Natural killer cell (primary cell): ENCODE results near the gene DYNC2H1. TPM values are rescaled to one million over a fixed set of nuclear protein-coding genes. Genes with fewer than 3 reads are reported as not detected.

Experiments
- ATAC-seq, 3 donors: fragments of 150-1000 bp in 2 of 3; fragments of 200-7000 bp in 1 of 3; cut with Tn5 transposase; 1 replicate in 1 of 3; 2 replicates in 2 of 3; pipeline ENCODE4 v1.10.0; 2021; ENCODE audit warnings: mild to moderate bottlenecking in 2 of 3, moderate library complexity in 2 of 3
- DNase-seq, 2 donors: peaks; one replicate each; pipeline versions ENCODE4 v3.0.0 to v3.0.0-alpha.2; 2013 to 2021; ENCODE audit warnings: mixed read lengths in 1 of 2
- H3K27ac ChIP-seq: one replicate; pipeline ENCODE4 v1.5.1; 2013; ENCODE audit warnings: mild to moderate bottlenecking, low read length
- H3K27me3 ChIP-seq: one replicate; pipeline ENCODE4 v1.6.1; 2013; ENCODE audit warnings: low read length; ENCODE audit not compliant: control insufficient read depth, insufficient read depth
- H3K36me3 ChIP-seq: one replicate; pipeline ENCODE4 v1.6.1; 2013; ENCODE audit warnings: low read length; ENCODE audit not compliant: control insufficient read depth, insufficient read depth
- H3K4me1 ChIP-seq: one replicate; pipeline ENCODE4 v1.6.1; 2013; ENCODE audit warnings: low read length; ENCODE audit not compliant: control insufficient read depth, insufficient read depth
- H3K4me3 ChIP-seq: one replicate; pipeline ENCODE4 v1.5.1; 2013; ENCODE audit warnings: low read length
- H3K9me3 ChIP-seq: one replicate; pipeline ENCODE4 v1.6.1; 2013; ENCODE audit warnings: low read length; ENCODE audit not compliant: control insufficient read depth, insufficient read depth
- H3K27ac Mint-ChIP-seq, 2 donors: one replicate each; pipeline ENCODE4 v1.8.0; 2022; ENCODE audit warnings: mild to moderate bottlenecking in 2 of 2, mixed read lengths in 2 of 2, moderate library complexity in 1 of 2
- H3K27me3 Mint-ChIP-seq, 2 donors: one replicate each; pipeline ENCODE4 v1.8.0; 2022; ENCODE audit warnings: low read depth in 2 of 2, mixed read lengths in 2 of 2
- H3K36me3 Mint-ChIP-seq: one replicate; pipeline ENCODE4 v1.8.0; 2022; ENCODE audit warnings: mixed read lengths
- H3K4me1 Mint-ChIP-seq, 2 donors: one replicate each; pipeline ENCODE4 v1.8.0; 2022; ENCODE audit warnings: mixed read lengths in 2 of 2
- H3K4me3 Mint-ChIP-seq: one replicate; pipeline ENCODE4 v1.8.0; 2022; ENCODE audit warnings: mild to moderate bottlenecking, moderate library complexity, mixed read lengths
- H3K9me3 Mint-ChIP-seq, 2 donors: one replicate each; pipeline ENCODE4 v1.8.0; 2022; ENCODE audit warnings: mixed read lengths in 2 of 2
- WGBS: methylation state at CpG from one replicate; pipeline ENCODE4 v1.1.7; 2013; ENCODE audit warnings: missing lambda C conversion rate; ENCODE audit not compliant: insufficient coverage; 5-methylcytosine and 5-hydroxymethylcytosine counted together
- intact Hi-C: fragments of 100-400 bp; cut with micrococcal nuclease; formaldehyde crosslinking; loops from one replicate; pipeline ENCODE4 v1.14.2; 2022
- total RNA-seq, 4 donors: library from RNA; stranded (reverse); fragments of 120-200 nt in 1 of 4; gene quantifications; one replicate each; pipeline versions ENCODE4 v1.2.3 to v1.2.4, GENCODE V29; 2013 to 2022
- TF ChIP-seq, protein P1 (sequence below): fragments of 200-600 bp; IDR thresholded peaks from one replicate; pipeline ENCODE4 v1.8.0; 2022; ENCODE audit warnings: antibody characterized with exemption

The DYNC2H1 gene
- total RNA-seq, 3 donors from 2014 or later (not counting 1 experiment from before 2014, with no cell fraction given) = 4.1 to 7.5 (median 4.4) TPM

DNA sequence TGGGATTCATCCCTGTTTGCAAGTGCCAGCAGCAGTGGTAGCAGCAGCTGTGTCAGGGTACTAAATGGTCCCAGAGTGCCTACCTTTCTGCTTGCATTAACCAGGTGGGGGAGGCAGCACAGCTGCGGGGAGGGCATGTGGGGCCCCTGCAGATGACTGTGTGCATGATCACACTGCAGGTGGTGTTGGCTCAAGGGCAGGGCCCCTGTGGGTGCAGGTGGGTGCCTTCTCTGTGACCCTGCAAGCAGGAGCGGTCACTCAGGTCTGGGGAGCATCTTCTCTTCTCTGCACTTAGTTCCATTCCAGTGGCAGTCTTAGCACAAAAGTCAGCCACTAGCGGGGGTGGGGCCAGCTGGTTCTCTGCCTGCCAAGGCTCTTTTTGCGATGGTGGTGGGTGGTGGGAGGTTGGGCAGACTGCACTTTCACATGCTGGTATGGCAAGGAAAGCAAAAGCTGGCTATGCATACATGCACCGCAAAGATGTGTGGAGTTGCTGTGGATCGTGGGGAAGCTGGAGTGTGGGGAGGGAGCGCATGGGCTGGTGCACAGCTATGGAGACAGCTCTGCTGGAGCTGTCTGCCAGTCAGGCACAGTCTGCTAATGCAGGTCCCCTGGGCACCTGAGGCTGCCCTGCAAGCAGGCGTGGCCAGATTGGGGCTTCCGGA is 157.1 kb downstream of the DYNC2H1 start:
- H3K4me1 Mint-ChIP-seq = no peaks in the 10 kb centered on the region

DNA sequence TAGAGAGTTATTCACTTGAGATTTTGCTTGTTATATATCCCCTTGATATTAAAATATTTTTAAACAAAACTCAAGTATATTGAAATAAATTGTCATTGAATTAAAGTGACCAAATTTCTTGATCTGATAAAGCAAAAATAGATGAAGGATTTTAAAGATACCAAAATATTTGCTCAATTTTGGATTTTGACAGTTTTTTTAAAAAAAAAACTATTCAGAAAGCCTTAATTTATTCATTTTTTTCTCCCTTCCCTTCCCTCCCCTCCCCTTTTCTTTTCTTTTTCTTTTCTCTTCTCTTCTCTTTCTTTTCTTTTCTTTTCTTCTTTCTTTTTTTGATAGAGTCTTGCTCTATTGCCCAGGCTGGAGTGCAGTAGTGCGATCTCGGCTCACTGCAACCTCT is 163.7 kb downstream of the DYNC2H1 start:
- intact Hi-C loops = no loop called here
- no peaks in the 10 kb centered on the region for H3K27me3 Mint-ChIP-seq
- WGBS = 100% methylated on average over 2 of the region's 2 CpGs
- DNase-seq (no peak), ATAC-seq (no peak)
- TF ChIP-seq, protein P1, sequence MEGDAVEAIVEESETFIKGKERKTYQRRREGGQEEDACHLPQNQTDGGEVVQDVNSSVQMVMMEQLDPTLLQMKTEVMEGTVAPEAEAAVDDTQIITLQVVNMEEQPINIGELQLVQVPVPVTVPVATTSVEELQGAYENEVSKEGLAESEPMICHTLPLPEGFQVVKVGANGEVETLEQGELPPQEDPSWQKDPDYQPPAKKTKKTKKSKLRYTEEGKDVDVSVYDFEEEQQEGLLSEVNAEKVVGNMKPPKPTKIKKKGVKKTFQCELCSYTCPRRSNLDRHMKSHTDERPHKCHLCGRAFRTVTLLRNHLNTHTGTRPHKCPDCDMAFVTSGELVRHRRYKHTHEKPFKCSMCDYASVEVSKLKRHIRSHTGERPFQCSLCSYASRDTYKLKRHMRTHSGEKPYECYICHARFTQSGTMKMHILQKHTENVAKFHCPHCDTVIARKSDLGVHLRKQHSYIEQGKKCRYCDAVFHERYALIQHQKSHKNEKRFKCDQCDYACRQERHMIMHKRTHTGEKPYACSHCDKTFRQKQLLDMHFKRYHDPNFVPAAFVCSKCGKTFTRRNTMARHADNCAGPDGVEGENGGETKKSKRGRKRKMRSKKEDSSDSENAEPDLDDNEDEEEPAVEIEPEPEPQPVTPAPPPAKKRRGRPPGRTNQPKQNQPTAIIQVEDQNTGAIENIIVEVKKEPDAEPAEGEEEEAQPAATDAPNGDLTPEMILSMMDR = no peak
- no peak overlapping the region for H3K27ac Mint-ChIP-seq
- Histone ChIP-seq H3K4me3 (no peak overlapping the region), H3K27me3 (no peaks in the 10 kb centered on the region), H3K4me1 (no peaks in the 10 kb centered on the region), H3K9me3 (no peaks in the 10 kb centered on the region), H3K27ac (no peak overlapping the region), H3K36me3 (no peaks in the 10 kb centered on the region)
- no peaks in the 10 kb centered on the region for H3K9me3 Mint-ChIP-seq
- H3K4me1 Mint-ChIP-seq = no peaks in the 10 kb centered on the region
- H3K4me3 Mint-ChIP-seq = no peak overlapping the region
- no peaks in the 10 kb centered on the region for H3K36me3 Mint-ChIP-seq

More for the DNA sequence above, 157.1 kb downstream of the DYNC2H1 start:
- ATAC-seq = peak in 1 of 3 donors; percentile 32
- Mint-ChIP-seq H3K27ac (no peak overlapping the region), H3K27me3 (no peaks in the 10 kb centered on the region), H3K9me3 (peaks cover 0 to 7% of the 10 kb centered on the region in 2 donors), H3K36me3 (peaks cover 9% of the 10 kb centered on the region), H3K4me3 (no peak overlapping the region)
- H3K36me3 ChIP-seq = no peaks in the 10 kb centered on the region
- H3K9me3 ChIP-seq = no peaks in the 10 kb centered on the region
- no peaks in the 10 kb centered on the region for H3K27me3 ChIP-seq
- no peak for DNase-seq
- 94% methylated on average over 9 of the region's 9 CpGs for WGBS
- no peak overlapping the region for H3K4me3 ChIP-seq
- TF ChIP-seq, protein P1 = no peak
- no peaks in the 10 kb centered on the region for H3K4me1 ChIP-seq
- no peak overlapping the region for H3K27ac ChIP-seq
- intact Hi-C loops = no loop called here

DNA sequence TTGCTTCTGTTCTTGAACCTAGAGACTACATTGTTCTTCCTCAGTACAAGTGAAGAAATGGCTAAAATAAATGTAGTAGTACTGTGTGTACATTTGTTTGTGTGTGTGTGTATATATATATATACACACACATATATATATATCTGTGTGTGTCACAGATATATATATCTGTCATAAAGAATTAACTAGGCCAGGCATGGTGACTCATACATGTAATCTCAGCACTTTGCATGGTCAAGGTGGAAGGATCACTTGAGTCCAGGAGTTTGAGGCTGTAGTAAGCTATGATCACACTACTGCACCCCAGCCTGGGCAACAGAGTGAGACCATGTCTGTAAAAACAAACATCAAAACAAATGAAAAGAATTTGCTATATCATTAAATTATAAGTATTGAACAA is 164.8 kb downstream of the DYNC2H1 start:
- Histone ChIP-seq H3K9me3 (no peaks in the 10 kb centered on the region), H3K4me3 (no peak overlapping the region), H3K4me1 (no peaks in the 10 kb centered on the region), H3K36me3 (no peaks in the 10 kb centered on the region), H3K27ac (no peak overlapping the region), H3K27me3 (no peaks in the 10 kb centered on the region)
- ATAC-seq (no peak), DNase-seq (no peak)
- no peak overlapping the region for H3K4me3 Mint-ChIP-seq
- no peaks in the 10 kb centered on the region for H3K9me3 Mint-ChIP-seq
- intact Hi-C loops = no loop called here
- H3K4me1 Mint-ChIP-seq = no peaks in the 10 kb centered on the region
- H3K27ac Mint-ChIP-seq = no peak overlapping the region
- no peaks in the 10 kb centered on the region for H3K27me3 Mint-ChIP-seq
- no peaks in the 10 kb centered on the region for H3K36me3 Mint-ChIP-seq
- TF ChIP-seq, protein P1 = no peak

DNA sequence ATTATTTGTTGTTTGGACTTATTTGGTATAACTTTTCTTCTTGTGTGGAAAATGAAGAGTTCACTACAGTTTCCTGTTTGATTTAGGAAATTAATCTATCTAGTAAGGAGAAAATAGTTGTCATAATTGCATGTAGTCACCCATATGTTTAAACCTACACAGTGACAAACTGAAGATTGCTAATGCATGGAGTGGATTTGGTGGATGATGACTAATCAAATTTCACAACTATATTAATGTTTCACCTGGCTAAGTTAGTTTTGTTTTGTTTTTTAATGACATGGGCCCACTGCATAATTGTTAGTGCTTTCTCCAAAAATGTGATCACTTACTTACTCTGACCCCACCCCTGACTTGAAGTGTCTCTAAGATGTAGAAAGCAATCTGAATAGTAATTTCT is 170.6 kb downstream of the DYNC2H1 start:
- Mint-ChIP-seq H3K4me3 (no peak overlapping the region), H3K27ac (no peak overlapping the region), H3K4me1 (no peaks in the 10 kb centered on the region), H3K9me3 (no peaks in the 10 kb centered on the region), H3K36me3 (no peaks in the 10 kb centered on the region), H3K27me3 (no peaks in the 10 kb centered on the region)
- DNase-seq (no peak), ATAC-seq (no peak)
- H3K36me3 ChIP-seq = no peaks in the 10 kb centered on the region
- H3K27me3 ChIP-seq = no peaks in the 10 kb centered on the region
- intact Hi-C loops = no loop called here
- no peak overlapping the region for H3K4me3 ChIP-seq
- no peaks in the 10 kb centered on the region for H3K9me3 ChIP-seq
- TF ChIP-seq, protein P1 = no peak
- H3K4me1 ChIP-seq = no peaks in the 10 kb centered on the region
- H3K27ac ChIP-seq = no peak overlapping the region
